ENCODE measurements around the gene TSPAN17.

Gene TSPAN17

DNA sequence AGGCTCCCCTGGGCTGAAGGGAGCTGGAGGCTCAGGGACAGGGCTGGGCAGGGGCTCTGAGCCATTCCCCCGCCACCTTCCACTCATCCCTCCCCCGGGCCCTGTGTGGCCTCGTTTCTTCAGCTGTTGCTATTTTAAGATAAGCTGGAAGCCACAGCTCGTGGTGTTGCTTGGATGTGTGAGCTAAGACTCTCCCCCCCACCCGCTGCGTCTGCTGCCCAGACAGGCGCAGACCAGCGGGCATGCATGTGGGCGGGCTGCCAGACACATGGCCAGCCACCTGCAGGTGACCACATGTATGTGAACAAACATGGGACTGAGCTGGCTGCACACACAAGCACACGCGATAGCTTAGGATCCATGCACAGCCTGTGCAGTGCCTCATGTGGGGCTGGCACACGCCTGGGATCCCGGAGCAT lies 25.6 kb upstream of the TSPAN17 start:
- DNase-seq (ENCODE audit: low read depth), result no peak

GRCh38 chr5:176624142-176624541 lies 23.1 kb upstream of the TSPAN17 start:
- DNase-seq (ENCODE audit: low read depth), result no peak

GRCh38 chr5:176624938-176625337 lies 22.3 kb upstream of the TSPAN17 start:
- DNase-seq (ENCODE audit: low read depth), result no peak

DNA sequence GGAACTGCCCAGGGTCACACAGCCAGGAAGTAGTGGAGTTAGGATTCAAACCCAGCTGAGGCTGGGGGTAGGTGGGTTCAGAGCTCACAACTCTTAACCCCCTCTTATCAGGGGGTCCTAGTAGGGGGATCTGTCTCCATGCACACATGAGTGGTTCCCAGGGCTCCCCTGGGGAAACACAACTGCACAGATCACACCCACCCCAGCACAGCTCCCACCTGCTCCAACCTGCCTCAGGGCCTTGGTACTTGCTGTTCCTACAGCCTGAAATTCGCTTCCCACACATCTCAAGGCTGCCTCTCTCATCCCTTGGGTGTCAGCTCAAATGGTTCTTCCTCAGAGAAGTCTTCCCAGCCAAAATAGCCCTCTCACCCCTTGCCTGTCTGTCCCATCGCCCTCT lies 21.8 kb upstream of the TSPAN17 start:
- DNase-seq (ENCODE audit: low read depth), result no peak

GRCh38 chr5:176625966-176626875 lies 21.1 kb upstream of the TSPAN17 start:
- no peak for DNase-seq (ENCODE audit: low read depth)

DNA sequence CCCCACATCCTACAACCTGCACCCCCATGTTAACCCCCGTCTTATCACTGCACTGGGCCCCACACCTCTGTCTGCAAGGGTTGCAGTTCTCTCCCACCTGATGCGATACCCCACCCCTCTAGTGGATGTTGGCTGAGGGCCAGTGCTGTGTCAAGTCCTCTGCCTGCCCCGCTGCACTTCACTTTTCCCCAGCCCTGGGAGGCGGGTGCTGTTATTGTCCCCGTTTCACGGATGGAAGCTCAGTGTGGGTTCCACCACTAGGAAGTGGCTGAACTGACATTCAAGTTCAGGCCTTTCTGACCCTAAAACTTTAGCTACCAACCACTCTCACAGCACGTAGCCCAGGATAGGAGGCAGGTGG lies 20.4 kb upstream of the TSPAN17 start:
- no peak for DNase-seq (ENCODE audit: low read depth)

GRCh38 chr5:176627582-176627981 lies 19.7 kb upstream of the TSPAN17 start:
- no peak for DNase-seq (ENCODE audit: low read depth)

DNA sequence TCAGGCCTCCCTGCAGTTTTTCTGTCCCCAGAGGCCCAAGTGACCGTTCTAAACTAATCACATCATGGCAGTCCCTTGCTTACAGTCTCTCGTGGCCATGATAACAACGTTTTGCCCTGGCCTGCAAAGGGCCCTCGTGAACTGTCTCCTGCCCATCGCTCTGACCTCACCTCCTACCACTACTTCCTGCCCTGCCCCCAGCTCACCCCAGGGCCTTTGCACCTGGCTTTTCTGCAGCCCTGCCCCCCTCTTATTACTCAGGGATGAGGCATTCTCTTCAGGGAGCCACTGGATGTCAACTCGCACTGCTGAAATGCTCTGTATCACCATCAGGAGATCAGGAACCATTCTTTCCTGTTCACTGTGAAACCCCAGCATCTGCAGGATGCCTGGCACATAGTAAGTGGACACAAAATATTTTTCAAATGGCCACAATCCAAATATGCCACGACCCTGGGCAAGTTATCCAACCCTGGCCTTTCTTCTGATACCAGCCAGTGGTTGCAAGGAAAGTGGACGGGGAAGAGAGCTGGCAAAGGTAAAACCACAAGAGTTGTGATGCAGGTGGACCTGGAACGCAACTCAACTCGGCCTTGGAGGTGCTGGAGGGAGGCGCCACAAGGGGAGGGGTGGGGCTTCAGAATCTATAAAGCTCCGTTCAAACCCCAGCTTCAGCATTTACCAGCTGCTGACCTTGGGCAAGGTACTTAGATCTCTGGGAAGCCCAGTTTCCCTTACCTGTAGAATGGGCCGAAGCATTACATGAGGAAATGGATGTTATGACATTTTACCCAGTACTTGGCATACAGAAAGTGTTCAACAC lies 18.7 kb upstream of the TSPAN17 start:
- no peak for DNase-seq (ENCODE audit: low read depth)

DNA sequence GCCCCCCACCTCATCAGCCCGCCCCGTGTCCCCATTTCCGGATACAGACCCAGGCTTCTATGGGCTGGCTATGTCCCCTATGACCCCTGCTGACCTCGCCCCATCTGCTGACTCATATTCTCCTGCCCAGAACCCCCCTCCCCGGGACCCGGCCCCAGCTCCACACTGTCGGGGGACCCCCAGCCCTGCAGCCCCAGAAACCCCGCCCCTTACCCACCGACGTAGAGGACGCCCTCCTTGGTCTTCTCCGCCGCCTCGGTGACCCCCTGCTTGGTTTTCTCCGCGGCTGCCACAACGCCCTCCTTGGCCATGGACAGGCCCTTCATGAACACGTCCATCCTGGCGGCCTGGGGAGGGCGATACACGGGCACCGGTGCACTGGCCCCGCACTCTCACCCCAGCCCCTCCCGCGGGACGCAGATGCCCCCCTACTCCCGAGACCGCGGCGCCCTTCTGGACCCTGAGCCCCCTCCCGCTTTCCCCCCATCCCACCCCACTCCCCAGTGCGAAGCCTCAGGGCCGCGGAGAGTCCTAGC lies 17.9 kb upstream of the TSPAN17 start:
- no peak for DNase-seq (ENCODE audit: low read depth)

- DNase-seq (ENCODE audit: low read depth), result no peak
Measured at GRCh38 chr5:176629853-176630680, 17.2 kb upstream of the TSPAN17 start, which contains the start of the genes EIF4E1B and SNCB. EIF4E1B (plus strand) TSS chr5:176630675; CDS start chr5:176642788, 12,113 bp downstream. SNCB (minus strand) TSS chr5:176630534; CDS start chr5:176629654, 880 bp downstream.

DNA sequence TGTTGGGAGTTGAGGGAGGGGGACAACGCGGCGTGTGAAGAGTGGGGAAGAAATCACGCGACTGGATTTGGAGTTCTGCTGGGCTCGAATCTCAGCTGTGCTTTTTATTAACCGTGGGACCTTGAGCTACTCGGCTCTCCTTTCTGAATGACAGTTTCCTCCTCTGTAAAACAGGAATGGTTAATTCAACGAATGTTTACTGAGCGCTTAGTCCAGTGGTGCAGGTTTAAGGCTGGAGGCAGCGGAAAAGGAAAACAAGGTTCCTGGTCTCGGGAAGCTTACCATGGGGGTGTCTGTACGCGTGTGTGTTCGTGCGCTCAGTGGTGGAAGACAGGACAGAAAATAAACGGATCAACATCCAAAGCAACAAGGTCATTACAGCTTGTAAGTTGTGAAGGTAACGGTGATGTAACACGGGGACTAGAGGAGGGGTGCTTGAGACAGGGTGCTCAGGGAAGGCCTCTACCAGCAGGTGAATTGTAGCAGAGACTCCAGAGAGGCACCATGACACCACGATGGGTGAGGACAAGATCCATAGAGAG lies 16.5 kb upstream of the TSPAN17 start:
- no peak for DNase-seq (ENCODE audit: low read depth)

GRCh38 chr5:176631383-176632200 lies 15.7 kb upstream of the TSPAN17 start:
- DNase-seq (ENCODE audit: low read depth), result no peak

- no peak for DNase-seq (ENCODE audit: low read depth)
Measured at GRCh38 chr5:176632745-176633144, 14.5 kb upstream of the TSPAN17 start.

GRCh38 chr5:176633598-176633997 lies 13.7 kb upstream of the TSPAN17 start:
- DNase-seq (ENCODE audit: low read depth), result no peak

- DNase-seq (ENCODE audit: low read depth), result no peak
Measured at GRCh38 chr5:176636426-176636825, 10.9 kb upstream of the TSPAN17 start.

DNA sequence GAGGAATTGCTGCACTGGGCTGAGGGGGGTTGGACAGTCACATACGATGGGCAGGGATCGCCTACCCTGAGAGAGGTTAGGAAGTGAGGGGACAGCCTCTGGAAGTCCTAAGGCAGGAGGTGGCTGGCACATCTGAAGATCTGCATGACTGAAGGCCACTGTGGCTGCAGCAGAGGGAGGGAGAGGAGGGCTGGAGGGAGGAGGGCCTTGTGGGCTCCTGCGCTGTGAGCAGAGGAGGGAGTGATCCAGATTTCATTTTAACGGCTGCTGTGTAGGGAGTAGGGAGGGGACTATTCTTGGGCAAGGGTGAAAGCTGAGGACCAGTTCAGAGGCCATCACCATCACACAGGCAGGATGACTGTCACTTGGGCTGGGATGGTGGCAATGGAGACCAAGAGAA lies 9.7 kb upstream of the TSPAN17 start:
- no peak for DNase-seq (ENCODE audit: low read depth)

- DNase-seq (ENCODE audit: low read depth), result no peak
Measured at GRCh38 chr5:176638437-176638836, 8.8 kb upstream of the TSPAN17 start.

GRCh38 chr5:176639208-176639607 lies 8.1 kb upstream of the TSPAN17 start:
- DNase-seq (ENCODE audit: low read depth), result no peak

DNA sequence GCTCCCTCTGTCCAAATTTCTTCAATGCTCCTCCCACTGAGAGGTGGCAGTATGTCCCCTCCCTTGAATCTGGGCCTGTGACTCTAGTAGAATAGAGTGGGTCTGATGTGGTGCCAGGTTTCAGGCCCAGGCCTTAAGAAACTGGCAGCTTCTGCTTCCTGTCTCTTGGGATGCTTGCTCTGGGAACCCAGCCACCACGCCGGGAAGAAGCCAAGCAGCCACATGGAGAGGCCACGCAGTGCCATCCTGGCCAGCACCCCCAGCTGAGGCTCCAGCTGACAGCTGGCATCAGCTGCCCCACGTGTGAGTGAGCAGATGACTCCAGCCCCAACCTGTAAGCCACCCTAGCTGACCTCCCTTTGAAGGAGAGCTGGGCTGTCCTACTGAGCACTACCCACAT lies 7.3 kb upstream of the TSPAN17 start:
- DNase-seq (ENCODE audit: low read depth), result no peak

GRCh38 chr5:176640616-176641015 lies 6.7 kb upstream of the TSPAN17 start:
- no peak for DNase-seq (ENCODE audit: low read depth)
